HG03064 (cell line): ENCODE data around the gene SPECC1.
"Not testable (repeated sequence)": the region's sequence is repeated elsewhere in the genome, so short reads cannot be mapped to it uniquely, and the experiment has no call there.

Source experiments
- ATAC-seq: cut with Tn5 transposase; IDR thresholded peaks from one replicate; pipeline ENCODE4 v1.9.1; 2021; ENCODE audit warnings: low read depth; ENCODE audit not compliant: unreplicated experiment

SPECC1 gene

DNA sequence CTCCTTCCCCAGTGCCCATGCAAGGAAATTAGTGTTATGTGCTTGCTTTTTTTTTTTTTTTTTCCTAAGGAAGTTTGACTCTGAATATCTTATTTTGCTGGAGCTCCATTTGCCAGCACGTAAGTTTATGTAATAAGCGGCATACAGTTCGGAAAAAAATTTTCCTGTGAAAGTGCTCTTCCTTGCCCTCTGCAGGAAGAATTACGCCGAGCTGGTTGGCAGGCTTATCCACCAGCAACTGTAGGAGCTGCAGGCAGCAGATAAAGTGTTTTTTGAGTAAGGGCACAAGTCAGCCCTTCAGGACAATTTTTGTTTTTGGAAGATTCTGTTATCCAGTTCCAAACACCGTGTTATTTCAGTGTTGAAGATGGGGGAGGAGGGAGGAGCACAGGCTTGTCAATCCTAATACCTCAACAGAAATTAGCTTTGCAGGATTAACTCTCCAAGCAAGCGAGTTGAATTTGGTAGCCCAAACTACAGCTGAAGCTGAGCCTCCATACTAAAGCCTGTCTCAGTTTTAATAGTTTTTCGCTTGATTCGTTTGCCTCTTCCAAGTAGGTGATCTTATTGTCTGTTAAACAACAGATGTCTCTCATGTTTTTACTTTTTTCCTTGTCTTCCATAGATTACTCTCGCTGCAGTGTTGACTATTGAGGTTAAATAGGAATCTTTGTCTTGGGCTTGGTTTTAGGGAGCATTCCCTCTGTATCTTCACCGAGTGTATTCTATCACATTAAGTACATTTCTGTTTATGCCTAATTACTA lies 1.1 kb downstream of the SPECC1 start:
- no peak for ATAC-seq

DNA sequence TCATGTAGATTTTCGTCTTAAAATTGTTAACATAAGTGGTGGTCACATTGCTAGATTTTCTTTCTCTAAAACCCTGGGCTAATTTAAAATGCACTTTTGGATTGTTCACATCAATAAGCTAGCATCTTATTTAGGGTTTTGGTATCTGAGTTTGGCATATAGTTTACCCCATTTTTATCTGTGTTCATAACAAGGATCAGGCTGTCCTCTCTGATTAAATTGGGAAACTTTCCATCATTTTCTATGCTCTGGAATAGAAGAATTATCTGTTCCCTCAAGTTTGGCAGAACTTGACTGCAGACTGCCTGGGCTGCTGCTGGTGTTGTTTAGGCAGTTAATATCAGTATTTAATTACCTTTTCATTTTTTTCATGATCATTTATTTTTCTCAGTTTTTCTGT lies 1.8 kb downstream of the SPECC1 start:
- no peak for ATAC-seq

DNA sequence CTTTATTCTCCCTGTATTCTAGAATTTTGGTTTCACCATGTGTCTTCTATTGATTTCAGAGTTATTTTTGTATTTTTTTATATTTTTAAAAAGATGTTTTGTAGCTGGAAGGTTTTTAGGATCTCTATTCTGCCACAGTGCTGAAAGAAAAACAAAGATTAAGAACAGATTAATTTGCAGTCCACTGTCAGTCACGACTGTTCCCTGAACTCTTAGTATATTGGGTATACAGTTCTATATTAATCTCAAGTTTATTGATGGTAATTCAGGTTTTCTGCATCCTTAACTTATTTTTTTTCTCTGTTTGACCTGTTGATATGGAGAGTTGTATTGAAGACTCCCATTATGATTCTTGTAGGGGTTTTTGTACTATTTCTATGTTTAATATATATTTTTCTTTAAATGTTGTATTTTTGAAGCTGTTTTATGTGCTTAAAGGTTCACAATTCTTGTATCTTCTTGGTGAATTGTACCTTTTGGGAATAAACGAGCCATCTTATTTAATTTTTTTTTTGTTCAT lies 2.9 kb downstream of the SPECC1 start:
- no peak for ATAC-seq

DNA sequence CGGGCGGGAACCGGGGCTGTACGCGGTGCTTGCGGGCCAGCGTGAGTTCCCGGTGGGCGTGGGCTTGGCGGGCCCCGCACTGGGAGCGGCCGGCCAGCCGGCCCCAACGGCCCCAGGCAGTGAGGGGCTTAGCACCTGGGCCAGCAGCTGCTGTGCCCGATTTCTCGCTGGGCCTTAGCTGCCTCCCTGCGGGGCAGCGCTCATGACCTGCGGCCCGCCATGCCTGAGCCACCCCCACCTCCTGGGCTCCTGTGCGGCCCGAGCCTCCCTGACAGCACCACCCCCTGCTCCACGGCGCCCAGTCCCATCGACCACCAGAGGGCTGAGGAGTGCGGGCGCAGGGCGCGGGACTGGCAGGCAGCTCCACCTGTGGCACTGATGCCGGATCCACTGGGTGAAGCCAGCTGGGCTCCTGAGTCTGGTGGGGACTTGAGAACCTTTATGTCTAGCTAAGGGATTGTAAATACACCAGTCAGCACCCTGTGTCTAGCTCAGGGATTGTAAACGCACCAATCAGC lies 7.4 kb downstream of the SPECC1 start:
- ATAC-seq, result not testable (repeated sequence)

DNA sequence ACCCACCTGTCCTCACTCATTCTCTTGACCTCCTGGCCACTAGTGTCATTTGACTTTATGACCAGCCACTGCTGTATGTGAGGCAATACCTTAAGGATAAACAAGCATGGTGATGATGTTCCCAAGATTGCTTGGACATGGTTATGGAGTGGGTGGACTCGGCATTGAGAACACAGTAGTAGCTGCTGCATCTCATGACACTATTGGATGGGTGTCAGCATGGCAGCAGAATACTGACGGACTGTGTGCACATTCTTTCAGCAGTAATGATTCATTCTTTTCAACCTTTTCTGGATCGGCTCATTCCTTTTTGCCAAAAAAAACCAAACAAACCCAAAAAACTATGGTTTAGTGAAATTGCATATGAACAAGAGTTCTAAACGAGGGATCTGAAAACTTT lies 13.5 kb downstream of the SPECC1 start:
- no peak for ATAC-seq

DNA sequence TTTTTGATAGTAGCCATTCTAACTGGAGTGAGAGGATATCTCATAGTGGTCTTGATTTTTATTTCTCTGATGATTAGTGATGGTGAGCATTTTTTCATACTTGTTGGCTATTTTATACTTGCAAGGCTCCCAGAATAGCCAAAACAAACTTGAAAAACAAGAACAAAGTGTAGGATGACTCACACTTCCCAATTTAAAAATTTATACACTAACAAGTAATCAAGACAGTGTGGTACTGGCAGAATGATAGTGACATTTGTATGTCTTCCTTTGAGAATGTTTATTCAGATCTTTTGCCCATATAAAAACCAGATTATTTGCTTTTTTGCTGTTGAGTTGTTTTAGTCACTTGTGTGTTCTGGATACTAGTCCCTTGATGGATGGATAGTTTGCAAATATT lies 17.8 kb downstream of the SPECC1 start:
- ATAC-seq, result no peak

DNA sequence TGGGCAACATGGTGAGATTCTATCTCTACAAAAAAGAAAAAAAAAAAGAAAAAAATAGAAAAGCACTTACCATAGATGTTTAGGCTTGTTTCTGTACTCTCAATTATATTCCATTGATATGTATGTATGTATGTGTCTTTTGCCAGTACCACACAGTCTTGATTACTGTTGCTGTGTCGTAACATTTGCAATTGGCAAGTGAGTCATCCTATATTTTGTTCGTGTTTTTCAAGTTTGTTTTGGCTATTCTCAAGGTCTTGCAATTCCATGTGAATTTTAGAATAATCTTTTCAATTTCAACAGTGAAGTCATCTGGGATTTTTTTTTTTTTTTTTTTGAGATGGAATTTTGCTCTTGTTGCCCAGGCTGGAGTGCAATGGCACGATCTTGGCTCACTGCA lies 19.3 kb downstream of the SPECC1 start:
- ATAC-seq, result no peak

DNA sequence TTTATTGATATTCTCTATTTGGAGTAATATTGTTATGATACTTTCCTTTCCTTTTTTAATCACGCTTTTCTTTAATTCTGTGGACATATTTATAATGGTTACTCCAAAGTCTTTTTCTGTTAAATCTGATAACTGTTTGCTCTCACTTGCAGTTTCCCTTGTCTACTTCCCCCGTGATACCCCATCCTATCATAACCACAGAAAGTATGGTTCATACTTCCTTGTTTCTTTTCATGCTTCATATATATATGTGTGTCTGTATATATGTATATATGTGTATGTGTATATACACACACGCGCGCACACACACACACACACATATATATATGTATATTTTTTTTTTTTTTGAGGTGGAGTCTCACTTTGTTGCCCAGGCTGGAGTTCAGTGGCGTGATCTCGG lies 23.5 kb downstream of the SPECC1 start:
- ATAC-seq, result no peak

DNA sequence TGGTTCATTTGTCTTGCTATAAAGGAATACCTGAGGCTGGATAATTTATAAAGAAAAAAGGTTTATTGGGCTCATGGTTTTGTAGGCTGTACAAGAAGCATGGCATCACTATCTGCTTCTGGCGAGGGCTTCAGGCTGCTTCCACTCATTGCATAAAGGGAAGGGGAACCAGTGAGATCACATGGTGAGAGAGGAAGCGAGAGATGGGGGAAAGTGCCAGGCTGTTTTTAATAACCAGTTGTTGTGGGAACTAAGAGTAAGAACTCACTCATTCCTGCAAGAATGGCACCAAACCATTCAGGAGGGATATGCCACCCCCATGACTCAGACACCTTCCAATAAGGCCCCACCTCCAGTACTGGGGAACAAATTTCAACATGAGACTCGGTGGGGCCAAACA lies 24.3 kb downstream of the SPECC1 start:
- no peak for ATAC-seq

DNA sequence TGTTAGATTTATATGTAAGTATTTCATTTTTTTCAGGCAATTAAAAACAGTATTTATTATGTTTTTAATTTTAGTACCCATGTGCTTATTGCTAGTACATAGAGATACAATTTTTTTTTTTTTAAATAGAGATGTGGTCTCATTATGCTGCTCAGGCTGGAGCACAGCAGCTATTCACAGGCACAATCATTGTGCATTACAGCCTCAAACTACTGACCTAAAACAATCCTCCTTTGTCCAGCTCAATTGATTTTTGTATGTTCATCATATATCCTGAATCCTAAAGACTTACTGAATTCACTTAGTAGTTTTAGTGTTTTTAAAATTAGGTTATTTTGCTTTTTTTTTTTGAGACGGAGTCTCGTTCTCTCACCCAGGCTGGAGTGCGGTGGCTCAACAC lies 26.3 kb downstream of the SPECC1 start:
- no peak for ATAC-seq

DNA sequence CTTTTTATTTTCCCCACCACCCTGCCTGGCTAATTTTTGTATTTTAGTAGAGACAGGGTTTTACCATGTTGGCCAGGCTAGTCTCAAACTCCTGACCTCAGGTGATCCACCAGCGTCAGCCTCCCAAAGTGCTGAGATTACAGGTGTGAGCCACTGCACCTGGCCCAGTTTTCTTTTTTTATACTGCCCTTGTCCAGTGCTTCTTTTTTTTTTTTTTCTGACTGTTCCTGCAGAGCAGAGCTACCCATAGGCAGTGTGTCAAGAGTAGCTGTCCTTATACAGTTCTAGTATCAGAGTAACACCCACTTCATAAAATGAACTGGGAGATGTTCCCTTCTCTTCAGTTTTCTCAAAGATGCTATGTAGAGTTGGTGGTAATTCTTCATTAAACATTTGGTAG lies 28.1 kb downstream of the SPECC1 start:
- ATAC-seq, result not testable (repeated sequence)

DNA sequence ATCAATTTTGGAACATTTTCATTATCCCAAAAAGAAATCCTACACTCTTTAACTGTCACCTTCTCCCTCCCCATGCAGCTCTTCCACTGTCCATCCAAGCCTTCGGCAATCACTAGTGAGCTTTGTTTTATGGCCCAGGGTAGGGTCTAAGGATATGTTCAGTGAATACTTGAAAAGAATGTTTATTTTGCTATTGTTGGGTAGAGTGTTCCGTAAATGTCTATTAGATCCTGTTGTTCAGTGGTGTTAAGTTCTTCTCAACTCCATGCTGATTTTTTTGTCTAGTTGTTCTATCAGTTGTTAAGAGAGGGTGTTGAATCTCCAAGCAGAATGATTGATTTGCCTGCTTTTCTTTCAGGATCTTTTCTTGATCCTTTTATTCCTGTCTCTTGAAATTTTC lies 29.9 kb downstream of the SPECC1 start:
- no peak for ATAC-seq

DNA sequence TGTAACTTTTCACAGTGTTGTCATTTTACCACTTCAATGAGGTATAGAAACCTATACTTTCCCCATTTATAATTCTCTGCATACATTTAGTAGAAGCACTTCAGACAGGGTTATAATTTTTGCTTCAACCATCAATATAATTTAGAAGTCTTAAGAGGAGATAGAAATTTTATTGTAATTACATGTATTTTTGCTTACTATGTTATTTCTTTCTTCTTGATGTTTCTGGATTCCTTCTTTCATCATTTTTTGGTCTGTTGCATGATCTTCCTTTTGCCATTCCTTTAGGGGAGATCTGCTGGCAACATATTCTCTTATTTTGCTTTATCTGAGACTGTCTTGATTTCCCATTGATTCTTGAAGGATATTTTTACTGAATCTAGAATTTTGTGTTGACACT lies 31.1 kb downstream of the SPECC1 start:
- ATAC-seq, result no peak

DNA sequence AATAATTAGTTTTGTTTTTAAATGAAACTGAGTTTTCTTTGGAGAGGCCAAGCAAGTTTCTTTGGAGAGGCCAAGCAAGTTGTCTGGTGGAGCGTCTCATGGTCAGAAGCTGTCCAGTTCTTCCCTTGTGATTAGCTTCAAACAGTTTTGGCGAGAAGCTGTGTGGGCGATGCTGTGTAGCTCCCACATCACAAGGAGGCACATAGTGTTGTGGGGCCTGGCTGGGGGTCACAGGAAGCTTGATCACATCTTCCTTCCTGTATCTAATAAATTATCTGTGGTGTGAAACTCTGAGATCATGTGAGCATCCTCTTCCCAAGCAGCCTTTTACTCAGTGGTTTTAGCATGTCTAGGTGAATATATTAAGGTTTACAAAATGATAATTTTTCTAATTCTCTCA lies 33.9 kb downstream of the SPECC1 start:
- no peak for ATAC-seq

DNA sequence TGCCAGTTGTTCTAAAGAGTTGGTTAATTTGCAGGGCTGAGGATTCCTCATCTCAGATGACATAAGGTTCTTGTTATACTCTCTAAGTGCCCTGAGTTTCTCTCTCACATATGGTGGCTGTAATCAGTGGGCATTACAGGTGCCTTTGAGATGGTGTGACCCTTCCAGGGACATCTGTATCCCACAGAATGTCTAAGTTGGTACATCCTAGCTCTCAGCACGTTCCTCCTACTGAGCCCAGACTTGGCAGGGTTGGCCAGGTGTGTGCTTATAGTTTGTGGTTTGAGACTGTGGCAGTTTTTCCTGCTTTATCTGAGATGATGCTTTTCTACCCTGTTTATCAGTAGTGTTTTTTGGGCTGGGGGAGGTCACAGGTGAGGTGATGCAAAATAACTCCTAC lies 36.3 kb downstream of the SPECC1 start:
- ATAC-seq, result no peak

DNA sequence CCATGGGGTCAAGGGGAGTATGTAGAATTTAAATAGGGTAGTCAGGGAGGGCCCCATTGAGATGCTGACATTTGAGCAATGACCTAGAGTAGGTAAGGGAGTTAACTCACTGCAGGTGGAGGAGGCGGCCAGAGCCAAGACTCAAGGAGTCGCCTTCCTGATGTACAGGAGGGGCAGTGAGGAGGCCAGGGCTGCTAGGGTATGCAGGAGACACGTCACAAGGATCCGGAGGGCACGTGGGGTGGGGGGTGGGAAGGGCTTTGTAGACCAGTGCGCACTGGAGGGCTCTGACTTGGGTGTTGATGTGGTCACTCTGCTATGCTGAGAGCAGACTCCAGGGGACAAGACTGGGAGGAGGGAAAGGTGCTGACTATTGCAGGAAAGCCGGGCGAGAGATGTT lies 37.5 kb downstream of the SPECC1 start:
- no peak for ATAC-seq

DNA sequence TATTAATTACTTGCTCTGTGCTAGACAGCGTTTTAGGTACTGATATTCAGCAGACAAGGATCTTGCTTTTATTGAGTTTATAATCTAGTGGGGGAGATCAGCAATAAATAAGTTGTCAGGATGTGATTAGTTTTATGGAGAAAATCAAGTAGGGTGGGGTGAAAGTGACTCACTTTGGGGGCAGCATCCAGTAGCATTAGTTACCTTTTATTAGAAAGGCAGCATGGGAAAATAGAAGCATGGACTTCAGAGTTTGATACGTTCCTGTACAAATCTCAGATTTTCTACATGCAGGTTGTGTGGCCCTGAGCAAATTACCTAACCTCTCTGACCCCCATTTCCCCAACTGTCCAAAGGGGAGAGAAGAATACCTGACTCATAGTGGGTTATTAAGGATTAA lies 42.5 kb downstream of the SPECC1 start:
- ATAC-seq, result no peak

DNA sequence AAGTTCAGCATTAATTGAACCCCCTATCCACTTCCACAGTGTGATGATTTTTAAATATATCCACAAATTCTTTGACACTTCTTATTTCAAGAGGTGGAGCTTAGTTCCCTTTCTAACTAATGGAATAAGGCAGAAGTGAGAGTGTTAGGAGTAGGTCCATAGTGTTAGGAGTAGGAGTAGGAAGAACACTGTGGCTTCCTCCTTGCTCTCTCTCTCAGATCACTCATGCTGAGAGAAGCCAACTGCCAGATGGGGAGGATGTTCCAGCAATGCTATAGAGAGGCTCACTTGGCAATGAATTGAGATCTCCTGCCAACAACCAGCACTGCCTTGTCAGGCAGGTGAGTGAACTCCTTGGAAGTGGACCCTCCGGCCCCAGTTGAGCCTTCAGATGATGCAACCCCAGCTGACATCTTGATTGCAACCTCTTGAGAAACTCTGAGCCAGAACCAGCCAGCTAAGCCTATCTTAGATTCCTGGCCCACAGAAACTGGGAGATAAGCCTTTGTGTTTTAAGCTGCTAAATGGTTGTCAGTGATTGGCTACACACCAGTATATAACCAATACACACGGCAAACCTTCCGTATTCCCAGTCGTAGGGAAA lies 44.3 kb downstream of the SPECC1 start:
- no peak for ATAC-seq

DNA sequence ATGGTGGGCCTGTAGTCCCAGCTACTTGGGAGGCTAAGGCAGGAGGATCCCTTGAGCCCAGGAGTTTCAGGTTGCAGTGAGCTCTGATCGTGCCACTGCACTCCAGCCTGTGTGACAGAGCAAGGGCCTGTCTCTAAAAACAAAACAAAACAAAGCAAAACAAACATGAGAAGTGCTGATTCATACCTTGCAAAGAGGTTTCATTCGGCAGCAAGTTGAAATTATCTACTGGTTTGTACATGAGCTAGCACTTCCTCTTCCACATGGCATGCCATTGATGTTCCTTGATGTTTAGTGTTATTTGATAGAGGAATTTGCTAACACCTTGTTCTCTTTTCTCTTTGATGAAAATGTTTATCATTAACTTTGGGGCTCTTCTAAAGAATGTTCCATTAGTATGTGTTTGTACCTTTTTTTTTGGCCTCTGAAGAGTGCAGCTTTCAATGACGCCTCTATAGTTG lies 50.6 kb downstream of the SPECC1 start:
- ATAC-seq, result no peak

DNA sequence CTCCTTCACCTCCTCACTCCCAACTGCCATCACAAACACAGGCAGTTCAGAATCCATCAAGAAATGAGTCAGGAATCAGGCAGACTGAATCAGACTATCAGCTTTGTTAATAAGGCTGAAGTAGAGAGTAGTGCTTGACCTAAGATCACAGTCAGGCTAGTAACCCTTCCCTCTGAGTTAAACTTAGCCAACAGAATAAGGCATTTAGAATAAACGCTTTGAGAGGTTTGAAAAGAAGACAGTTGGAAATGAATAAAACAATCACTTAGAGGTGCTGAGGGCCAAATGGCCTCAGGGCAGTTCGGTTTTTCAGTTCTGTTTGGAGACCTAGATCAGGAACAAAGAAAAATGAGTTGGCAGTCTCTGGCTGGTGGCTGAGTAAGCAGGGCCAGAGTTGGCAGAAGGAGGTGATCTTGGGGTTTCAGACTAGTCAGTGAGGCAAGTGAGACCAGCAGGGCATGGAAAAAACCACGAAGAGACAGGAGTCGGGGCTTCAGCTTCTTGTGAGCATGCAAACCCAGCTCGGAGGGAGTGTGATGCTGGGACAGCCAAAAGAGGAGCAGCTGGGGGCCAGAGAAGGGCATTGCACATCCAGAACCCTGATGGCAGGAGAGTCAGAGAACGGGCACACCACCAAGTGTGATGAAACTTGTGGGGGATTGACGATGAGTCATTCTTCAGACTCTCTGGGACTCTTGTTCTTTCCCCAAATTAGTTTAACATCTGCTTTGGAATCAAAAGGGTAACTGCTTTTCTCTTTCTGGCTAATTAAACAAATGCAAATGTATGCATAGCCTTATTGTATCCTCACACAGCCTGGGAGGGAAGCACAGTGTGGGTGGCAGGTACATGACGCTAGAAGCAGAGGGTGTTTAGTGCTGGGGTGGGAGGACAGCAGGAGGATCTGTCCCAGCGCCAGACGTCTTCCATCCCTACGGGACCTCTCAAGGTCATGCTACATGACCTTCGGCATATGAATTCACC lies 54.8 kb downstream of the SPECC1 start:
- ATAC-seq, result no peak

DNA sequence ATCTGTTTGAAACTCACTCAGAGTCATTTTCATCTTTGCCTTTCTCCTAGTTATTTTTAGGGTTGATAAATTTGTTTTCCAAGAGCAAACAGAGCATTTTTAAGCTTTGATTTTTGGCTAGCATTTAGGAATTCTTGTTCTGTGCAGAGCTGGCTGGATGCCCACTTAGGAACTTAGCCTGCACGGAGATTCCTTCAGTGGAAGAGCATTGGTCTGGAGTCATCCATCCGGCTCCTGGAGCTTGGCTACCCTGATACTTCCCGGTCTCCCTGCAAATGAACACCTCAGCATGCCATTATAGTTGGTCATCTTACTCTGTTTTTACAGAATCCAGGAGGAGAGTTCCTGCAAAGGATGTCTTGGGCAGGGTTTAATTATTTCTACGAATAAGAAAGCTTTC lies 57.1 kb downstream of the SPECC1 start:
- no peak for ATAC-seq
